GM21367 (cell line): ENCODE data around the gene SLC45A1.

Experiments
- ATAC-seq: cut with Tn5 transposase; IDR thresholded peaks from one replicate; pipeline ENCODE4 v1.9.1; 2021; ENCODE audit not compliant: unreplicated experiment

Gene SLC45A1

GRCh38 chr1:8382608-8383505 lies 64.9 kb downstream of the SLC45A1 start:
- no peak for ATAC-seq

DNA sequence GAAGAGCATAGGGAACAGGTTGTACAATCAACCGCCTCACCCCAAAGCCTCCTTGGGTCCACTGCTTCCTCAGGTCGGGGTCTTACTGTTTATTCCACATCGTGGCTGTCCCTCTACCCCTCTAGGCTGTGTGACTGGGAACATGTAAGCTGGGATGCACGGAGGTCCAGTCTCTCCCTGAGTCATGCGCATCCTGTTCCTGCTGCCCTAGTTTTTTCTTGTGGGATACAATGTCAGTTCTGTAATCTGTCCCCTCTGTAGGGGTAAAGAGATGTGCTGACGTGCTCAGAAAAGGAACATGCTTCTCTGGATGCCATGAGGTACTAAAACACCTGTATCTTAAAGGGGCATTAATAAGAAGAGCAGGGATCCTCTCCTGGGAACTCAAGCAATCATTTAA lies 66.2 kb downstream of the SLC45A1 start:
- ATAC-seq: no peak

DNA sequence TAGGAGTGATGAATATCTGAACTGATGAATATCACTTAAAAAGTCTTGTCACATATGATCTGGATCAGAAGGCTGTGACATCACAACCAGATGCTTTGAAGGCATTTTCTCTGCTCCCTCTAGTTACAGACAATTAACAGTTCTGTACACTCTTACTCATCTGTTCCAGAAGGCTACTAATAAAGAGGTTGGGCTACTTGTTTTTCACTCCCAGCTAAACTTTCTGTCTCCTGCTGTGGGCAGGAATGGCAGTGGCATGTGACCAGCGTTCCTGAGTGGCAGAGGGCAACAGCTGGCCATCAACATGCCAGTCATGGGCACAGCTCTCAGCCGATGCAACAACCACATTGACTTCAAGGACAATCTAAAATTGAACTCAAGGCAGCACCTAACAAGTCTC lies 66.7 kb downstream of the SLC45A1 start:
- no peak for ATAC-seq

DNA sequence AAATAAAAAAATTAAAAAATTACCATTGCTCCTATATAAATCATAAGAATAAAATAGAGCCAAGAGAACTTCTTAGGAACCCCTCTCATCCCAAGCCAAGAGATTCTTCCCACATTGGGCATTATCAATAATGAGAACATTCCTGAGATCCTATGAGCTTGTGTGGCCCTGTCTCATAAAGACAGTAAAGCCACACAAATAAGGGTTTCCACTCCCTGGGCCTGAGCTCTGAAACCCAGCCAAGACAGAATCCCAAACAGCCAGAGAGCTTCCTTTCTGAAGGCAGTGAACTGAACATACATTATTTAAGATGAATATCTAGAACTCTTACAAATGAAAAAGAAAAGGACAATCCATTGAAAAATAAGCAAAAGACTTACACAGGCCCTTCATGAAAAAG lies 68.3 kb downstream of the SLC45A1 start:
- ATAC-seq: no peak

DNA sequence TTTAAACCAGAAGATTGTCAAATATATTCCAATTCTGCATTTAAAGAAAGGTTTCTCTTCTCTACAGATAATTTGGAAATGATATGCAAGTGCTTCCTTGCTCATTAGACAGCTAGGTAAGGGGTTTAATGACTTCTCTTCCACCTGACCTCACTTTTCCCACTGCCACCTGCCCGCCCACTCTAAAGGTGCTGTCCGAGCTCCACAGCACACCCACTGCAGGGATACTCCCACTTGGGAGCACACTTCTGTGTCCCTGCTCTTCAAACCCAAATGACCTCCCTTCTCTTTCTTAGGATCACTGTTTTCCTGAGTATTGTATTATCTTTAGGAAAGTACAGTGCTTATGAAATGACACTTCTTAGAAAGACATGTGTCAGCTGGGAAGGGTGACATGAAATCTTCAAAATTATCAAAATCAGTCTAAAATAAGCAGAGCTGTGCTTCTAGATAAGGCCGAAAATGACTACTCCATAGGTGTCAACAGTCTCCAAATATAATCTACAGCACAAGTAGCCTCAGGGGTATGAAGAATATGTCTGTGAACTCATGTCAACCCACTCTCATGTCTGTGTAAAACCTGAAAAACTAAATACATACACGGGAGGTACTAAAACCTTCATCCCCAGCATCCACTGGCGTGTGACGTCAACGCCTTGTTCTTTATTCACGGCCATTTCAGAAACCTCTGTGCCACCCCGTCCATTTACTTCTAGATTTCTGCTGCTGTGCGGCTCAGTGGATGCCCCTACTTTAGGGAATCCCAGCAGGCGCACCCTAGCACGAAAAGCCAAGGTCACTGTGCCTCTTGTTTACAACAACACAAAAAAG lies 71.0 kb downstream of the SLC45A1 start:
- ATAC-seq: no peak

GRCh38 chr1:8389958-8390535 lies 72.1 kb downstream of the SLC45A1 start:
- ATAC-seq: no peak

- ATAC-seq: no peak
Observed at GRCh38 chr1:8390707-8391106, 72.8 kb downstream of the SLC45A1 start.

DNA sequence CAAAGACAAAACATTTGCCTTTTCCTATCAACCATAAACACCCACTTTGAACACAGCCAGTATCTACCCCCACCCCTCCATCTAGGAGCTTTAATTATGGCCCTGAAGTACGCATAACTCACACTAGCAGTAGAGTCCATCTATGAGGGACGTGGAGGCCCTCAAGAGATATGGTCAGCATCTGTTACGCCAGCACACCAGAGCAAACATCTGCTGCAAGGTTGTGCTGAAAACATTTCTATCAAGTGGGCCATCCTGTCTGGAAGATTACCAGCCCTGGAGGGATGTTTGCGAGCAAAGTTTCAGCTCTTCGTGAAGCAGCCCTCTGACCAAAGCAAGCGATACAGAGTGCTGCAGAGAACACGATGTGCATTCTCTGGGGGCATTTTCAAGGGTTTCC lies 74.6 kb downstream of the SLC45A1 start:
- ATAC-seq: no peak
